GM13976 (cell line): ENCODE data around the gene MICU2.

Source experiments
- DNase-seq: peaks from one replicate; pipeline ENCODE4 v3.0.0; 2012; ENCODE audit warnings: low spot score
- CTCF ChIP-seq: IDR thresholded peaks from 2 replicates; pipeline ENCODE4 v1.5.1; 2012; ENCODE audit warnings: borderline replicate concordance, mild to moderate bottlenecking; ENCODE audit not compliant: insufficient read depth; ENCODE audit errors: extremely low read depth, missing control alignments, control extremely low read depth
- in situ Hi-C: fragments of 300-500 bp; cut with MboI; formaldehyde crosslinking; loops from one replicate; pipeline ENCODE4 v1.12.0; 2022; ENCODE audit warnings: low sequenced_read_pairs, mixed read lengths, inconsistent platforms; ENCODE audit not compliant: unreplicated experiment

MICU2 gene

GRCh38 chr13:21584973-21585592, 18.9 kb downstream of the MICU2 start:
- DNase-seq, result no peak
- in situ Hi-C loops, result no loop called here
- no peak for TF ChIP-seq CTCF

GRCh38 chr13:21583478-21583877, 20.5 kb downstream of the MICU2 start:
- in situ Hi-C loops, result no loop called here
- DNase-seq, result no peak
- TF ChIP-seq CTCF, result no peak

- TF ChIP-seq CTCF, result no peak
- in situ Hi-C loops, result no loop called here
- no peak for DNase-seq
These were observed 23.2 kb downstream of the MICU2 start for GRCh38 chr13:21580736-21581135.

- DNase-seq, result no peak
- in situ Hi-C loops, result no loop called here
These were observed 24.1 kb downstream of the MICU2 start for GRCh38 chr13:21579754-21580316.

GRCh38 chr13:21578748-21579147, 25.2 kb downstream of the MICU2 start:
- no peak for TF ChIP-seq CTCF
- DNase-seq, result no peak

More at GRCh38 chr13:21579754-21580316, 24.1 kb downstream of the MICU2 start:
- TF ChIP-seq CTCF, result no peak

GRCh38 chr13:21576426-21576825, 27.5 kb downstream of the MICU2 start:
- in situ Hi-C loops, result no loop called here
- no peak for TF ChIP-seq CTCF
- DNase-seq, result no peak

More at GRCh38 chr13:21578748-21579147, 25.2 kb downstream of the MICU2 start:
- in situ Hi-C loops, result no loop called here
